H1 (cell line): Measurements from ENCODE around the gene FLRT1. TPM values are rescaled to one million over a fixed set of nuclear protein-coding genes. Genes with fewer than 3 reads are reported as not detected.

Experiments used
- CTCF ChIA-PET: fragments of 300-600 bp; sonication (Branson Sonifier 250); formaldehyde crosslinking; loops from one replicate; lab custom pipeline; 2021; ENCODE audit not compliant: partially characterized antibody; lab: Charles Lee
- POLR2A ChIA-PET: fragments of 300-600 bp; sonication (Branson Sonifier 250); formaldehyde crosslinking; loops from one replicate; lab custom pipeline; 2021; ENCODE audit warnings: inconsistent platforms; ENCODE audit not compliant: partially characterized antibody; lab: Charles Lee
- DNase-seq, 2 experiments: peaks; one replicate each; pipeline versions ENCODE4 v3.0.0 to v3.0.0-alpha.2; 2010 to 2022; ENCODE audit warnings: low spot score in 2 of 2, low read depth in 1 of 2, mixed read lengths in 1 of 2
- FAIRE-seq: peaks from 2 replicates; lab custom pipeline; 2011; peaks lifted over from hg19 to GRCh38; lab: Jason Lieb, UNC
- H2AFZ ChIP-seq: 2 replicates; pipeline ENCODE4 v1.8.1; 2012; ENCODE audit warnings: low read length, inconsistent platforms
- H2AK5ac ChIP-seq: 2 replicates; pipeline ENCODE4 v1.6.1; 2013; ENCODE audit warnings: low read depth, low read length
- H2BK120ac ChIP-seq: replicated peaks from 2 replicates; pipeline ENCODE3; 2013; ENCODE audit warnings: low read depth, low read length, inconsistent platforms
- H2BK12ac ChIP-seq: 2 replicates; pipeline ENCODE4 v1.6.1; 2013; ENCODE audit warnings: low read depth, low read length
- H2BK15ac ChIP-seq: 2 replicates; pipeline ENCODE4 v1.6.1; 2013; ENCODE audit warnings: low read length
- H2BK20ac ChIP-seq: 2 replicates; pipeline ENCODE4 v1.6.1; 2013; ENCODE audit warnings: low read length
- H2BK5ac ChIP-seq: 2 replicates; pipeline ENCODE4 v1.6.1; 2013; ENCODE audit warnings: low read depth, low read length
- H3K14ac ChIP-seq: 2 replicates; pipeline ENCODE4 v1.6.1; 2013; ENCODE audit warnings: inconsistent platforms; ENCODE audit not compliant: insufficient read length
- H3K18ac ChIP-seq: 2 replicates; pipeline ENCODE4 v1.6.1; 2013; ENCODE audit warnings: low read length; ENCODE audit errors: extremely low read depth
- H3K23ac ChIP-seq: 2 replicates; pipeline ENCODE4 v1.6.1; 2013; ENCODE audit warnings: inconsistent platforms; ENCODE audit not compliant: insufficient read length
- H3K23me2 ChIP-seq: 2 replicates; pipeline ENCODE4 v1.6.1; 2013; ENCODE audit warnings: low read depth, low read length
- H3K27ac ChIP-seq: 2 replicates; pipeline ENCODE4 v1.6.1; 2011; ENCODE audit warnings: low read depth, low read length, inconsistent platforms
- H3K27me3 ChIP-seq, 4 experiments: replicated peaks in 1 of 4; 1 replicate in 1 of 4; 2 replicates in 3 of 4; pipeline versions ENCODE4 v1.6.1 to v1.8.1; 2011 to 2013; ENCODE audit warnings: low read length in 3 of 4, mild to moderate bottlenecking in 3 of 4, inconsistent platforms in 2 of 4, mixed read lengths in 2 of 4, moderate library complexity in 1 of 4; ENCODE audit not compliant: control insufficient read depth in 3 of 4, insufficient read depth in 3 of 4; ENCODE audit errors: extremely low read depth in 1 of 4
- H3K36me3 ChIP-seq, 4 experiments: 2 replicates each; pipeline versions ENCODE4 v1.6.1 to v1.8.1; 2011 to 2013; ENCODE audit warnings: mild to moderate bottlenecking in 4 of 4, low read length in 3 of 4, moderate library complexity in 2 of 4, control low read depth in 1 of 4, inconsistent platforms in 1 of 4; ENCODE audit not compliant: insufficient read depth in 4 of 4, control insufficient read depth in 2 of 4
- H3K4ac ChIP-seq: replicated peaks from 2 replicates; pipeline ENCODE3; 2013; ENCODE audit warnings: low read length, low read depth, mixed read lengths, inconsistent platforms; ENCODE audit not compliant: insufficient read length
- H3K4me1 ChIP-seq, 4 experiments: replicated peaks in 1 of 4; 1 replicate in 1 of 4; 2 replicates in 3 of 4; pipeline versions ENCODE4 v1.6.1 to v1.8.1; 2011 to 2013; ENCODE audit warnings: low read length in 3 of 4, inconsistent platforms in 2 of 4, mixed read lengths in 1 of 4; ENCODE audit not compliant: insufficient read depth in 4 of 4, control insufficient read depth in 3 of 4
- H3K4me2 ChIP-seq, 2 experiments: 2 replicates each; pipeline versions ENCODE4 v1.6.1 to v1.8.1; 2011 to 2013; ENCODE audit warnings: low read depth in 2 of 2, low read length in 2 of 2, control low read depth in 1 of 2, inconsistent platforms in 1 of 2, mild to moderate bottlenecking in 1 of 2; ENCODE audit not compliant: insufficient read depth in 1 of 2
- H3K4me3 ChIP-seq, 4 experiments: fragments of 200-600, 300-600 bp in 1 of 4; sonication (generic), shearing (Covaris generic), sonication (Bioruptor Twin) in 1 of 4; 2 replicates each; pipeline versions ENCODE4 v1.5.1 to v1.8.1; 2011 to 2016; ENCODE audit warnings: low read length in 4 of 4, low read depth in 3 of 4, control low read depth in 2 of 4, inconsistent platforms in 2 of 4, mild to moderate bottlenecking in 2 of 4, mixed read lengths in 1 of 4, moderate library complexity in 1 of 4; ENCODE audit not compliant: insufficient read depth in 2 of 4; ENCODE audit errors: extremely low read depth in 1 of 4
- H3K56ac ChIP-seq: replicated peaks from 2 replicates; pipeline ENCODE3; 2013; ENCODE audit warnings: low read depth, mild to moderate bottlenecking, mixed read lengths, low read length, inconsistent platforms; ENCODE audit not compliant: insufficient read length
- H3K79me1 ChIP-seq: 2 replicates; pipeline ENCODE4 v1.6.1; 2013; ENCODE audit warnings: low read depth, low read length, control low read depth
- H3K79me2 ChIP-seq, 2 experiments: 2 replicates each; pipeline versions ENCODE4 v1.6.1 to v1.8.1; 2012 to 2013; ENCODE audit warnings: low read length in 2 of 2, mild to moderate bottlenecking in 2 of 2, inconsistent platforms in 1 of 2; ENCODE audit not compliant: insufficient read depth in 2 of 2, control insufficient read depth in 1 of 2
- H3K9ac ChIP-seq, 4 experiments: replicated peaks in 1 of 4; 1 replicate in 1 of 4; 2 replicates in 3 of 4; pipeline versions ENCODE4 v1.6.1 to v1.8.1; 2011 to 2013; ENCODE audit warnings: low read depth in 3 of 4, low read length in 3 of 4, control low read depth in 2 of 4, mild to moderate bottlenecking in 2 of 4, moderate library complexity in 2 of 4, inconsistent platforms in 1 of 4; ENCODE audit errors: extremely low read depth in 1 of 4
- H3K9me3 ChIP-seq, 2 experiments: 2 replicates each; pipeline versions ENCODE4 v1.6.1 to v1.8.1; 2012 to 2013; ENCODE audit warnings: mild to moderate bottlenecking in 2 of 2, moderate library complexity in 2 of 2, control low read depth in 1 of 2, inconsistent platforms in 1 of 2, low read depth in 1 of 2, low read length in 1 of 2, mixed read lengths in 1 of 2; ENCODE audit not compliant: insufficient read depth in 2 of 2
- H4K20me1 ChIP-seq, 2 experiments: replicated peaks in 1 of 2; 2 replicates each; pipeline versions ENCODE3 to v1.8.1; 2011 to 2013; ENCODE audit warnings: inconsistent platforms in 2 of 2, low read length in 2 of 2, mild to moderate bottlenecking in 1 of 2; ENCODE audit not compliant: insufficient read depth in 2 of 2, control insufficient read depth in 1 of 2
- H4K5ac ChIP-seq: 2 replicates; pipeline ENCODE4 v1.6.1; 2013; ENCODE audit warnings: low read length, low read depth, mixed read lengths, inconsistent platforms; ENCODE audit not compliant: insufficient read length
- H4K8ac ChIP-seq: 2 replicates; pipeline ENCODE4 v1.8.0; 2013; ENCODE audit warnings: mild to moderate bottlenecking, moderate library complexity, low read length, inconsistent platforms; ENCODE audit not compliant: insufficient read depth; ENCODE audit errors: extremely low read depth
- H4K91ac ChIP-seq: replicated peaks from 2 replicates; pipeline ENCODE3; 2013; ENCODE audit warnings: low read length, mixed read lengths, inconsistent platforms; ENCODE audit not compliant: insufficient read length
- BCL11A ChIP-seq, 2 experiments: IDR thresholded peaks; one replicate each; pipeline ENCODE4 v1.6.1; 2011; ENCODE audit warnings: low read depth in 2 of 2, low read length in 2 of 2, mild to moderate bottlenecking in 2 of 2
- CBX8 ChIP-seq: fragments of 300-800, 300-1000 bp; sonication (generic); IDR thresholded peaks from 2 replicates; pipeline ENCODE4 v1.7.1; 2016; ENCODE audit warnings: low read depth, low read length, borderline replicate concordance
- EGR1 ChIP-seq: IDR thresholded peaks from 2 replicates; pipeline ENCODE4 v1.6.1; 2011; ENCODE audit warnings: low read depth, low read length, borderline replicate concordance
- HDAC2 ChIP-seq, 2 experiments: fragments of 300-600 bp in 1 of 2; sonication (generic) in 1 of 2; IDR thresholded peaks; 2 replicates each; pipeline ENCODE4 v1.6.1; 2011 to 2012; ENCODE audit warnings: low read depth in 2 of 2, low read length in 2 of 2, mild to moderate bottlenecking in 2 of 2, moderate library complexity in 2 of 2, borderline replicate concordance in 1 of 2, inconsistent platforms in 1 of 2
- KDM1A ChIP-seq: fragments of 200-600, 300-600 bp; sonication (generic); IDR thresholded peaks from 2 replicates; pipeline ENCODE4 v1.7.1; 2016; ENCODE audit warnings: mild to moderate bottlenecking, low read length, borderline replicate concordance
- SAP30 ChIP-seq: fragments of 300-600 bp; sonication (generic); IDR thresholded peaks from 2 replicates; pipeline ENCODE4 v1.7.1; 2012; ENCODE audit warnings: low read length, moderate library complexity, mild to moderate bottlenecking, inconsistent platforms; ENCODE audit not compliant: insufficient read depth, insufficient replicate concordance
- SIN3A ChIP-seq, 2 experiments: IDR thresholded peaks in 1 of 2; conservative IDR thresholded peaks in 1 of 2; 2 replicates each; pipeline ENCODE4 v1.6.1; 2011 to 2012; ENCODE audit warnings: low read length in 2 of 2, improper control_type of control experiment in 1 of 2, low read depth in 1 of 2, mild to moderate bottlenecking in 1 of 2
- WGBS, 2 experiments: shearing (Covaris generic) in 1 of 2; methylation state at CpG; one replicate each; pipeline versions ENCODE4 v1.1.6 to v1.1.7; 2013 to 2015; ENCODE audit warnings: low lambda C conversion rate in 2 of 2, mixed read lengths in 2 of 2, inconsistent platforms in 1 of 2, low coverage in 1 of 2, missing lambda C conversion rate in 1 of 2; ENCODE audit not compliant: insufficient replicate concordance in 2 of 2, insufficient coverage in 1 of 2, insufficient read length in 1 of 2; ENCODE audit errors: extremely low coverage in 1 of 2, missing lambda C conversion rate in 1 of 2; 5-methylcytosine and 5-hydroxymethylcytosine counted together
- polyA plus RNA-seq, 7 experiments: library from polyadenylated mRNA; depleted of rRNA in 3 of 7; stranded (reverse) in 5 of 7; unstranded in 2 of 7; fragments of >200 nt in 5 of 7; fragments of 200-250 nt in 2 of 7; gene quantifications; 1 replicate in 5 of 7; 2 replicates in 1 of 7; 4 replicates in 1 of 7; pipeline versions ENCODE4 v1.2.1 to v1.2.3, GENCODE V29; 2011 to 2013; ENCODE audit warnings: missing spikeins in 2 of 7, mixed read lengths in 2 of 7
- total RNA-seq: library from RNA; stranded (reverse); fragmentation: NEBNext Ultra II Directional; extraction: Animal tissue kit (Norgen Biotek cat#: 25700); gene quantifications from 2 replicates; pipeline ENCODE4 v1.2.1, GENCODE V29; 2021
- TF ChIP-seq, protein P1 (sequence below): IDR thresholded peaks from 2 replicates; pipeline ENCODE4 v1.6.1; 2012; ENCODE audit warnings: inconsistent platforms

FLRT1 gene
- total and polyA plus RNA-seq, 2 of the 8 experiments (the other 6 are each of a cell fraction or from before 2014, with no cell fraction given), result 0.14 to 0.28 TPM

- Histone ChIP-seq H3K23ac (no peak overlapping the region), H2BK20ac (no peak overlapping the region), H4K8ac (peak overlapping the region; percentile 3), H2BK120ac (no peak overlapping the region), H3K9ac (no peak overlapping the region), H2BK5ac (no peak overlapping the region), H3K4me3 (no peak overlapping the region), H3K36me3 (peaks cover 6 to 12% (median 9%) of the 10 kb centered on the region in 4 experiments), H2BK15ac (peak overlapping the region; percentile 81; the same call in 1 of the 2 replicates), H3K14ac (no peak overlapping the region), H4K91ac (no peak overlapping the region), H3K4ac (no peak overlapping the region), H3K4me1 (peaks cover 2 to 26% (median 12%) of the 10 kb centered on the region in 4 experiments; a peak in 6 of 7 replicates), H3K79me2 (no peaks in the 10 kb centered on the region), H4K5ac (no peak overlapping the region), H3K27ac (no peak overlapping the region), H3K79me1 (no peaks in the 10 kb centered on the region), H3K9me3 (no peaks in the 10 kb centered on the region), H3K4me2 (no peak overlapping the region), H2AK5ac (0 out of 2 replicates have a peak overlapping the region, but pooled peaks have one; percentile 49), H2AFZ (no peak overlapping the region), H3K27me3 (peaks cover 20 to 51% (median 39%) of the 10 kb centered on the region in 4 experiments), H3K18ac (no peak overlapping the region), H3K56ac (no peak overlapping the region), H2BK12ac (no peak overlapping the region), H3K23me2 (peaks cover 18% of the 10 kb centered on the region; the same call in 1 of the 2 replicates), H4K20me1 (peaks cover 0 to 16% of the 10 kb centered on the region in 2 experiments)
- WGBS, 2 experiments, result 90% methylated on average over 22 of the region's 23 CpGs; no CpG with 5 or more reads in 1 of the 2 experiments
- FAIRE-seq, result no peak
- POLR2A ChIA-PET, result interaction anchor here (0.8 to 5.1 kb wide), 13 partner anchors 10 to 183 kb away, joined by 3 to 46 read pairs (median 3); partner anchors contain the start of gene OTUB1
- CTCF ChIA-PET, result interaction anchor here (0.5 to 6.8 kb wide), 37 partner anchors 8 to 687 kb away, joined by 3 to 171 read pairs (median 6); partner anchors contain the start of gene FLRT1
- no peak for DNase-seq
- TF ChIP-seq, protein P1, sequence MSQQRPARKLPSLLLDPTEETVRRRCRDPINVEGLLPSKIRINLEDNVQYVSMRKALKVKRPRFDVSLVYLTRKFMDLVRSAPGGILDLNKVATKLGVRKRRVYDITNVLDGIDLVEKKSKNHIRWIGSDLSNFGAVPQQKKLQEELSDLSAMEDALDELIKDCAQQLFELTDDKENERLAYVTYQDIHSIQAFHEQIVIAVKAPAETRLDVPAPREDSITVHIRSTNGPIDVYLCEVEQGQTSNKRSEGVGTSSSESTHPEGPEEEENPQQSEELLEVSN, result no peak
- TF ChIP-seq KDM1A (no peak; the same call in 1 of the 2 replicates), BCL11A (IDR thresholded peaks at IDR 0.05; ENCODE audit: low read depth in 2 of 2, low read length in 2 of 2) (no peak), CBX8 (no peak), SIN3A (conservative IDR thresholded peaks at IDR 0.05 in 1 of 2, IDR thresholded peaks at IDR 0.05 in 1 of 2; ENCODE audit: low read depth in 1 of 2, low read length in 2 of 2) (no peak), HDAC2 (IDR thresholded peaks at IDR 0.05; ENCODE audit: borderline replicate concordance in 1 of 2, low read depth in 2 of 2, low read length in 2 of 2) (no peak), EGR1 (no peak), SAP30 (no peak)
Measured at GRCh38 chr11:64001484-64002420, 34.0 kb upstream of the FLRT1 start.
